HepG2 (cell line): Measurements from ENCODE around the gene DAGLB. TPM values are rescaled to one million over a fixed set of nuclear protein-coding genes. Genes with fewer than 3 reads are reported as not detected.

Source experiments
- GATAD1 ChIP-seq: IDR thresholded peaks from 2 replicates; pipeline ENCODE4 v1.6.1; 2016; ENCODE audit warnings: missing genetic modification reagents, missing compliant biosample characterization
- GTF3A ChIP-seq: sonication (generic); formaldehyde crosslinking; conservative IDR thresholded peaks from 2 replicates; pipeline ENCODE4 v1.4.0; 2020; ENCODE audit warnings: mild to moderate bottlenecking, missing genetic modification reagents
- NR2F2 ChIP-seq: IDR thresholded peaks from 2 replicates; pipeline ENCODE4 v1.6.1; 2012; ENCODE audit warnings: low read depth, inconsistent platforms, borderline replicate concordance
- SOX13 ChIP-seq, 3 experiments: fragments of 450-650 bp in 1 of 3; sonication (generic) in 1 of 3; formaldehyde crosslinking in 1 of 3; IDR thresholded peaks in 2 of 3; conservative IDR thresholded peaks in 1 of 3; 2 replicates each; pipeline versions ENCODE4 v1.5.0 to v1.6.1; 2016 to 2020; ENCODE audit warnings: antibody characterized with exemption in 1 of 3, mild to moderate bottlenecking in 1 of 3, missing compliant biosample characterization in 1 of 3, missing genetic modification reagents in 1 of 3, moderate library complexity in 1 of 3
- TBX3 ChIP-seq: fragments of 450-650 bp; IDR thresholded peaks from 2 replicates; pipeline ENCODE4 v1.6.1; 2017; ENCODE audit warnings: antibody characterized with exemption, mild to moderate bottlenecking, inconsistent platforms, borderline replicate concordance
- ZBTB1 ChIP-seq: sonication (generic); formaldehyde crosslinking; IDR thresholded peaks from 2 replicates; pipeline ENCODE4 v1.4.0; 2020; ENCODE audit warnings: missing genetic modification reagents, borderline replicate concordance
- ZNF224 ChIP-seq: sonication (generic); formaldehyde crosslinking; IDR thresholded peaks from 2 replicates; pipeline ENCODE4 v1.5.0; 2020; ENCODE audit warnings: mild to moderate bottlenecking, missing genetic modification reagents
- ZNF317 ChIP-seq: sonication (generic); formaldehyde crosslinking; IDR thresholded peaks from 2 replicates; pipeline ENCODE4 v1.5.0; 2020; ENCODE audit warnings: mild to moderate bottlenecking, missing genetic modification reagents
- ZNF543 ChIP-seq: sonication (generic); formaldehyde crosslinking; IDR thresholded peaks from 2 replicates; pipeline ENCODE4 v1.4.0; 2020; ENCODE audit warnings: mild to moderate bottlenecking, missing genetic modification reagents
- polyA plus RNA-seq, 8 experiments: library from polyadenylated mRNA; depleted of rRNA in 3 of 8; stranded (reverse) in 7 of 8; unstranded in 1 of 8; fragments of >200 nt; fragmentation: Illumina TruSeq in 4 of 8; extraction: Trizol in 4 of 8; gene quantifications; 2 replicates each; pipeline versions ENCODE4 v1.2.1 to v1.2.3, GENCODE V29; 2011 to 2016; ENCODE audit warnings: low read depth in 4 of 8, missing spikeins in 1 of 8, mixed read lengths in 1 of 8; ENCODE audit not compliant: insufficient read depth in 1 of 8
- total RNA-seq, 5 experiments: library from RNA; depleted of rRNA; stranded (reverse); fragments of >200 nt; fragmentation: Illumina TruSeq; extraction: Trizol; gene quantifications; 2 replicates each; pipeline ENCODE4 v1.2.3, GENCODE V29; 2016; ENCODE audit warnings: low read depth in 1 of 5
- TF ChIP-seq, protein P1 (sequence below): sonication (generic); formaldehyde crosslinking; IDR thresholded peaks from 2 replicates; pipeline ENCODE4 v1.5.0; 2020; ENCODE audit warnings: missing genetic modification reagents
- TF ChIP-seq, protein P2 (sequence below): IDR thresholded peaks from 2 replicates; pipeline ENCODE4 v1.6.1; 2012; ENCODE audit warnings: inconsistent platforms
- TF ChIP-seq, protein P3 (sequence below): sonication (generic); formaldehyde crosslinking; IDR thresholded peaks from 2 replicates; pipeline ENCODE4 v1.4.0; 2020; ENCODE audit warnings: missing genetic modification reagents
- TF ChIP-seq, protein P4 (sequence below): sonication (generic); formaldehyde crosslinking; IDR thresholded peaks from 2 replicates; pipeline ENCODE4 v1.4.0; 2020; ENCODE audit warnings: low read depth, missing genetic modification reagents
- TF ChIP-seq, protein P5 (sequence below): sonication (generic); formaldehyde crosslinking; IDR thresholded peaks from 2 replicates; pipeline ENCODE4 v1.4.0; 2020; ENCODE audit warnings: missing genetic modification reagents, borderline replicate concordance

Gene DAGLB
- total and polyA plus RNA-seq, 2 of the 13 experiments (the other 11 are each of a cell fraction or from before 2014, with no cell fraction given), result 7.9 to 9.8 TPM

DNA sequence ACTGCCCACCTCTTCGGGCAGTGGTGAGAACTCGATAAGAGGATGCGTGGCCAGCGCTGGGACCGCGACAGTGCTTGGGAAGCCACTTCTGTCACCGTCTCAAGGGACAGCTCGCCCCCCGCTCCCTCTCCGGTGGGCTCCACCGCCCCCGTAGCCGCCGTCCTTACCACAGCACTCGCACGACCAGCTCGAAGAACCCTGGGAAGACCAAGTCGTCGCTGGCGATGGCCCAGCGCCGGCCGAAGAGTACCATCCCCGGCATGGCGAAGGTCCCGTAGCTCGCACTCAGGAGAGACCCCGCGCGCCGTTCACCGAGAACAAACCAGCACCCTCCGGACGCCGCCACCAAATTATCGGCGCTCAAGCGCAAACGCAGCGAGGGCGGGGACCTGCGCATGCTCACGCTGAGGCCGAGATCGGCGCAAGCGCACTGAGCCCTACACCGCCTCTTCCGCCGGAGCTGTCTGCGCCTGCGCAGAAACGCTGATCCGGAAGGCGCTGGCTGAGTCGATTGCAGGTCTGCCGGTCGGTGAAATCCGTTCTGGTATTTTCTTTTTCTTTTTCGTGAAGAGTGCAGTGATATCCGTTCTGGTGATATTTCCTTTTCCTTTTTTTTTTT lies at the start of gene DAGLB (continued):
- TF ChIP-seq, protein P1, sequence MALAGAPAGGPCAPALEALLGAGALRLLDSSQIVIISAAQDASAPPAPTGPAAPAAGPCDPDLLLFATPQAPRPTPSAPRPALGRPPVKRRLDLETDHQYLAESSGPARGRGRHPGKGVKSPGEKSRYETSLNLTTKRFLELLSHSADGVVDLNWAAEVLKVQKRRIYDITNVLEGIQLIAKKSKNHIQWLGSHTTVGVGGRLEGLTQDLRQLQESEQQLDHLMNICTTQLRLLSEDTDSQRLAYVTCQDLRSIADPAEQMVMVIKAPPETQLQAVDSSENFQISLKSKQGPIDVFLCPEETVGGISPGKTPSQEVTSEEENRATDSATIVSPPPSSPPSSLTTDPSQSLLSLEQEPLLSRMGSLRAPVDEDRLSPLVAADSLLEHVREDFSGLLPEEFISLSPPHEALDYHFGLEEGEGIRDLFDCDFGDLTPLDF, result peak; percentile 58; the same call in 1 of the 2 replicates
- TF ChIP-seq, protein P2, sequence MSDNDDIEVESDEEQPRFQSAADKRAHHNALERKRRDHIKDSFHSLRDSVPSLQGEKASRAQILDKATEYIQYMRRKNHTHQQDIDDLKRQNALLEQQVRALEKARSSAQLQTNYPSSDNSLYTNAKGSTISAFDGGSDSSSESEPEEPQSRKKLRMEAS, result peak; percentile 33; the same call in 1 of the 2 replicates
- TF ChIP-seq ZNF543 (peak; percentile 74; the same call in 1 of the 2 replicates), ZNF224 (0 out of 2 replicates have a peak, but pooled peaks have one; percentile 52), TBX3 (no peak), ZBTB1 (no peak), GTF3A (CRISPR knock-in tag) (0 out of 2 replicates have a peak, but pooled peaks have one; percentile 80), GATAD1 (CRISPR knock-in tag) (peak; percentile 77), SOX13 (IDR thresholded peaks at IDR 0.05) (no peak), SOX13 (CRISPR knock-in tag; conservative IDR thresholded peaks at IDR 0.05 in 1 of 2, IDR thresholded peaks at IDR 0.05 in 1 of 2) (no peak), ZNF317 (peak; percentile 34; the same call in 1 of the 2 replicates), NR2F2 (peak; percentile 28; the same call in 1 of the 2 replicates)
- TF ChIP-seq, protein P3, sequence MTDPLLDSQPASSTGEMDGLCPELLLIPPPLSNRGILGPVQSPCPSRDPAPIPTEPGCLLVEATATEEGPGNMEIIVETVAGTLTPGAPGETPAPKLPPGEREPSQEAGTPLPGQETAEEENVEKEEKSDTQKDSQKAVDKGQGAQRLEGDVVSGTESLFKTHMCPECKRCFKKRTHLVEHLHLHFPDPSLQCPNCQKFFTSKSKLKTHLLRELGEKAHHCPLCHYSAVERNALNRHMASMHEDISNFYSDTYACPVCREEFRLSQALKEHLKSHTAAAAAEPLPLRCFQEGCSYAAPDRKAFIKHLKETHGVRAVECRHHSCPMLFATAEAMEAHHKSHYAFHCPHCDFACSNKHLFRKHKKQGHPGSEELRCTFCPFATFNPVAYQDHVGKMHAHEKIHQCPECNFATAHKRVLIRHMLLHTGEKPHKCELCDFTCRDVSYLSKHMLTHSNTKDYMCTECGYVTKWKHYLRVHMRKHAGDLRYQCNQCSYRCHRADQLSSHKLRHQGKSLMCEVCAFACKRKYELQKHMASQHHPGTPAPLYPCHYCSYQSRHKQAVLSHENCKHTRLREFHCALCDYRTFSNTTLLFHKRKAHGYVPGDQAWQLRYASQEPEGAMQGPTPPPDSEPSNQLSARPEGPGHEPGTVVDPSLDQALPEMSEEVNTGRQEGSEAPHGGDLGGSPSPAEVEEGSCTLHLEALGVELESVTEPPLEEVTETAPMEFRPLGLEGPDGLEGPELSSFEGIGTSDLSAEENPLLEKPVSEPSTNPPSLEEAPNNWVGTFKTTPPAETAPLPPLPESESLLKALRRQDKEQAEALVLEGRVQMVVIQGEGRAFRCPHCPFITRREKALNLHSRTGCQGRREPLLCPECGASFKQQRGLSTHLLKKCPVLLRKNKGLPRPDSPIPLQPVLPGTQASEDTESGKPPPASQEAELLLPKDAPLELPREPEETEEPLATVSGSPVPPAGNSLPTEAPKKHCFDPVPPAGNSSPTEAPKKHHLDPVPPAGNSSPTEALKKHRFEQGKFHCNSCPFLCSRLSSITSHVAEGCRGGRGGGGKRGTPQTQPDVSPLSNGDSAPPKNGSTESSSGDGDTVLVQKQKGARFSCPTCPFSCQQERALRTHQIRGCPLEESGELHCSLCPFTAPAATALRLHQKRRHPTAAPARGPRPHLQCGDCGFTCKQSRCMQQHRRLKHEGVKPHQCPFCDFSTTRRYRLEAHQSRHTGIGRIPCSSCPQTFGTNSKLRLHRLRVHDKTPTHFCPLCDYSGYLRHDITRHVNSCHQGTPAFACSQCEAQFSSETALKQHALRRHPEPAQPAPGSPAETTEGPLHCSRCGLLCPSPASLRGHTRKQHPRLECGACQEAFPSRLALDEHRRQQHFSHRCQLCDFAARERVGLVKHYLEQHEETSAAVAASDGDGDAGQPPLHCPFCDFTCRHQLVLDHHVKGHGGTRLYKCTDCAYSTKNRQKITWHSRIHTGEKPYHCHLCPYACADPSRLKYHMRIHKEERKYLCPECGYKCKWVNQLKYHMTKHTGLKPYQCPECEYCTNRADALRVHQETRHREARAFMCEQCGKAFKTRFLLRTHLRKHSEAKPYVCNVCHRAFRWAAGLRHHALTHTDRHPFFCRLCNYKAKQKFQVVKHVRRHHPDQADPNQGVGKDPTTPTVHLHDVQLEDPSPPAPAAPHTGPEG (CRISPR knock-in tag), result 0 out of 2 replicates have a peak, but pooled peaks have one; percentile 49
- TF ChIP-seq, protein P4, sequence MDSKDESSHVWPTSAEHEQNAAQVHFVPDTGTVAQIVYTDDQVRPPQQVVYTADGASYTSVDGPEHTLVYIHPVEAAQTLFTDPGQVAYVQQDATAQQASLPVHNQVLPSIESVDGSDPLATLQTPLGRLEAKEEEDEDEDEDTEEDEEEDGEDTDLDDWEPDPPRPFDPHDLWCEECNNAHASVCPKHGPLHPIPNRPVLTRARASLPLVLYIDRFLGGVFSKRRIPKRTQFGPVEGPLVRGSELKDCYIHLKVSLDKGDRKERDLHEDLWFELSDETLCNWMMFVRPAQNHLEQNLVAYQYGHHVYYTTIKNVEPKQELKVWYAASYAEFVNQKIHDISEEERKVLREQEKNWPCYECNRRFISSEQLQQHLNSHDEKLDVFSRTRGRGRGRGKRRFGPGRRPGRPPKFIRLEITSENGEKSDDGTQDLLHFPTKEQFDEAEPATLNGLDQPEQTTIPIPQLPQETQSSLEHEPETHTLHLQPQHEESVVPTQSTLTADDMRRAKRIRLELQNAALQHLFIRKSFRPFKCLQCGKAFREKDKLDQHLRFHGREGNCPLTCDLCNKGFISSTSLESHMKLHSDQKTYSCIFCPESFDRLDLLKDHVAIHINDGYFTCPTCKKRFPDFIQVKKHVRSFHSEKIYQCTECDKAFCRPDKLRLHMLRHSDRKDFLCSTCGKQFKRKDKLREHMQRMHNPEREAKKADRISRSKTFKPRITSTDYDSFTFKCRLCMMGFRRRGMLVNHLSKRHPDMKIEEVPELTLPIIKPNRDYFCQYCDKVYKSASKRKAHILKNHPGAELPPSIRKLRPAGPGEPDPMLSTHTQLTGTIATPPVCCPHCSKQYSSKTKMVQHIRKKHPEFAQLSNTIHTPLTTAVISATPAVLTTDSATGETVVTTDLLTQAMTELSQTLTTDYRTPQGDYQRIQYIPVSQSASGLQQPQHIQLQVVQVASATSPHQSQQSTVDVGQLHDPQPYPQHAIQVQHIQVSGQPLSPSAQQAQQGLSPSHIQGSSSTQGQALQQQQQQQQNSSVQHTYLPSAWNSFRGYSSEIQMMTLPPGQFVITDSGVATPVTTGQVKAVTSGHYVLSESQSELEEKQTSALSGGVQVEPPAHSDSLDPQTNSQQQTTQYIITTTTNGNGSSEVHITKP (CRISPR knock-in tag), result no peak
- TF ChIP-seq, protein P5, sequence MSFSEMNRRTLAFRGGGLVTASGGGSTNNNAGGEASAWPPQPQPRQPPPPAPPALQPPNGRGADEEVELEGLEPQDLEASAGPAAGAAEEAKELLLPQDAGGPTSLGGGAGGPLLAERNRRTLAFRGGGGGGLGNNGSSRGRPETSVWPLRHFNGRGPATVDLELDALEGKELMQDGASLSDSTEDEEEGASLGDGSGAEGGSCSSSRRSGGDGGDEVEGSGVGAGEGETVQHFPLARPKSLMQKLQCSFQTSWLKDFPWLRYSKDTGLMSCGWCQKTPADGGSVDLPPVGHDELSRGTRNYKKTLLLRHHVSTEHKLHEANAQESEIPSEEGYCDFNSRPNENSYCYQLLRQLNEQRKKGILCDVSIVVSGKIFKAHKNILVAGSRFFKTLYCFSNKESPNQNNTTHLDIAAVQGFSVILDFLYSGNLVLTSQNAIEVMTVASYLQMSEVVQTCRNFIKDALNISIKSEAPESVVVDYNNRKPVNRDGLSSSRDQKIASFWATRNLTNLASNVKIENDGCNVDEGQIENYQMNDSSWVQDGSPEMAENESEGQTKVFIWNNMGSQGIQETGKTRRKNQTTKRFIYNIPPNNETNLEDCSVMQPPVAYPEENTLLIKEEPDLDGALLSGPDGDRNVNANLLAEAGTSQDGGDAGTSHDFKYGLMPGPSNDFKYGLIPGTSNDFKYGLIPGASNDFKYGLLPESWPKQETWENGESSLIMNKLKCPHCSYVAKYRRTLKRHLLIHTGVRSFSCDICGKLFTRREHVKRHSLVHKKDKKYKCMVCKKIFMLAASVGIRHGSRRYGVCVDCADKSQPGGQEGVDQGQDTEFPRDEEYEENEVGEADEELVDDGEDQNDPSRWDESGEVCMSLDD, result 0 out of 2 replicates have a peak, but pooled peaks have one; percentile 41
